Measurements from ENCODE around the gene ZNF423.

Gene ZNF423

GRCh38 chr16:49473131-49473530 lies 382.8 kb downstream of the ZNF423 start:
- Histone ChIP-seq H3K4me1 (ENCODE audit: low read length) (peaks cover 3% of the 10 kb centered on the region; the same call in 1 of the 2 replicates), H3F3A (ENCODE audit: insufficient read depth, low read length) (no peaks in the 10 kb centered on the region; the same call in 1 of the 2 replicates), H3K36me3 (replicated peaks; ENCODE audit: insufficient read depth, low read length) (no peaks in the 10 kb centered on the region), H4K20me1 (ENCODE audit: insufficient read depth, low read length) (no peaks in the 10 kb centered on the region), H3K79me2 (ENCODE audit: low read length) (no peaks in the 10 kb centered on the region), H3K27ac (ENCODE audit: low read length) (no peak overlapping the region), H3K4me2 (ENCODE audit: low read depth, low read length) (no peak overlapping the region), H3K9me2 (replicated peaks; ENCODE audit: insufficient read depth, low read length) (no peaks in the 10 kb centered on the region), H3K9ac (ENCODE audit: low read length) (no peak overlapping the region), H3K27me3 (replicated peaks; ENCODE audit: insufficient read depth, low read length) (no peaks in the 10 kb centered on the region), H3K4me3 (ENCODE audit: low read length) (no peak overlapping the region), H3K9me3 (replicated peaks; ENCODE audit: insufficient read depth, low read length) (no peaks in the 10 kb centered on the region), H2AFZ (ENCODE audit: low read length) (no peak overlapping the region)
- TF ChIP-seq EZH2phosphoT487 (IDR thresholded peaks at IDR 0.05; ENCODE audit: low read length) (no peak), EZH2 (optimal IDR thresholded peaks at IDR 0.05; ENCODE audit: low read depth, low read length) (no peak), CTCF (IDR thresholded peaks at IDR 0.05; ENCODE audit: low read length) (no peak)
- DNase-seq, result no peak

GRCh38 chr16:49472598-49472997 lies 383.3 kb downstream of the ZNF423 start:
- TF ChIP-seq EZH2phosphoT487 (IDR thresholded peaks at IDR 0.05; ENCODE audit: low read length) (no peak), EZH2 (optimal IDR thresholded peaks at IDR 0.05; ENCODE audit: low read depth, low read length) (no peak), CTCF (IDR thresholded peaks at IDR 0.05; ENCODE audit: low read length) (no peak)
- Histone ChIP-seq H3K4me3 (ENCODE audit: low read length) (no peak overlapping the region), H3K4me1 (ENCODE audit: low read length) (no peaks in the 10 kb centered on the region), H3K79me2 (ENCODE audit: low read length) (no peaks in the 10 kb centered on the region), H3K4me2 (ENCODE audit: low read depth, low read length) (no peak overlapping the region), H3K9ac (ENCODE audit: low read length) (no peak overlapping the region), H3F3A (ENCODE audit: insufficient read depth, low read length) (no peaks in the 10 kb centered on the region), H3K36me3 (replicated peaks; ENCODE audit: insufficient read depth, low read length) (no peaks in the 10 kb centered on the region), H2AFZ (ENCODE audit: low read length) (no peak overlapping the region), H3K27me3 (replicated peaks; ENCODE audit: insufficient read depth, low read length) (no peaks in the 10 kb centered on the region), H3K9me3 (replicated peaks; ENCODE audit: insufficient read depth, low read length) (no peaks in the 10 kb centered on the region), H3K27ac (ENCODE audit: low read length) (no peak overlapping the region), H4K20me1 (ENCODE audit: insufficient read depth, low read length) (no peaks in the 10 kb centered on the region), H3K9me2 (replicated peaks; ENCODE audit: insufficient read depth, low read length) (no peaks in the 10 kb centered on the region)
- DNase-seq, result no peak

GRCh38 chr16:49471038-49471727 lies 384.7 kb downstream of the ZNF423 start:
- TF ChIP-seq CTCF (IDR thresholded peaks at IDR 0.05; ENCODE audit: low read length) (no peak), EZH2phosphoT487 (IDR thresholded peaks at IDR 0.05; ENCODE audit: low read length) (no peak), EZH2 (optimal IDR thresholded peaks at IDR 0.05; ENCODE audit: low read depth, low read length) (no peak)
- Histone ChIP-seq H2AFZ (ENCODE audit: low read length) (no peak overlapping the region), H3K9me3 (replicated peaks; ENCODE audit: insufficient read depth, low read length) (no peaks in the 10 kb centered on the region), H3K36me3 (replicated peaks; ENCODE audit: insufficient read depth, low read length) (no peaks in the 10 kb centered on the region), H3K4me2 (ENCODE audit: low read depth, low read length) (no peak overlapping the region), H3K4me3 (ENCODE audit: low read length) (no peak overlapping the region), H3F3A (ENCODE audit: insufficient read depth, low read length) (no peaks in the 10 kb centered on the region), H3K27me3 (replicated peaks; ENCODE audit: insufficient read depth, low read length) (no peaks in the 10 kb centered on the region), H3K9me2 (replicated peaks; ENCODE audit: insufficient read depth, low read length) (no peaks in the 10 kb centered on the region), H3K27ac (ENCODE audit: low read length) (no peak overlapping the region), H4K20me1 (ENCODE audit: insufficient read depth, low read length) (no peaks in the 10 kb centered on the region), H3K9ac (ENCODE audit: low read length) (no peak overlapping the region), H3K4me1 (ENCODE audit: low read length) (no peaks in the 10 kb centered on the region), H3K79me2 (ENCODE audit: low read length) (no peaks in the 10 kb centered on the region)
- DNase-seq, result no peak

Data from MM.1S (cell line).